Tibial nerve (tissue), 4 donors: ENCODE measurements around the gene TP53I11. TPM values are rescaled to one million over a fixed set of nuclear protein-coding genes. Genes with fewer than 3 reads are reported as not detected.

Experiments used
- DNase-seq, 2 donors: peaks; one replicate each; pipeline ENCODE4 v3.0.0-alpha.2; 2019; ENCODE audit warnings: low spot score in 2 of 2
- H3K27ac ChIP-seq, 4 donors: fragments of 200-600 bp; sonication (generic) in 3 of 4; one replicate each; pipeline ENCODE4 v1.5.1; 2017 to 2019; ENCODE audit warnings: mild to moderate bottlenecking in 1 of 4
- H3K27me3 ChIP-seq, 2 donors: fragments of 200-600 bp; sonication (generic) in 1 of 2; one replicate each; pipeline versions ENCODE4 v1.5.1 to v1.6.0; 2017 to 2019
- H3K36me3 ChIP-seq, 3 donors: fragments of 200-600 bp; sonication (generic); one replicate each; pipeline ENCODE4 v1.5.1; 2018 to 2019
- H3K4me1 ChIP-seq, 4 donors: fragments of 200-600 bp; sonication (generic) in 3 of 4; one replicate each; pipeline ENCODE4 v1.5.1; 2017 to 2019
- H3K4me3 ChIP-seq, 4 donors: fragments of 200-600 bp; sonication (generic) in 3 of 4; one replicate each; pipeline ENCODE4 v1.5.1; 2017 to 2019; ENCODE audit warnings: mild to moderate bottlenecking in 1 of 4, moderate library complexity in 1 of 4
- H3K9me3 ChIP-seq, 4 donors: fragments of 200-600 bp; sonication (generic) in 3 of 4; one replicate each; pipeline ENCODE4 v1.5.1; 2017 to 2019
- EP300 ChIP-seq, 2 donors: sonication (generic); formaldehyde crosslinking; IDR thresholded peaks; one replicate each; pipeline ENCODE4 v1.6.1; 2017; ENCODE audit warnings: antibody characterized with exemption in 2 of 2, mild to moderate bottlenecking in 1 of 2
- POLR2A ChIP-seq, 2 donors: fragments of 450-650 bp; IDR thresholded peaks; one replicate each; pipeline ENCODE4 v1.6.1; 2017; ENCODE audit warnings: antibody characterized with exemption in 2 of 2, mild to moderate bottlenecking in 2 of 2, moderate library complexity in 2 of 2
- WGBS, 2 donors: methylation state at CpG; one replicate each; pipeline ENCODE4 v1.1.5; 2018; 5-methylcytosine and 5-hydroxymethylcytosine counted together
- total RNA-seq, 4 donors: library from RNA; depleted of rRNA; stranded (reverse); fragments of >200 nt; gene quantifications; one replicate each; pipeline ENCODE4 v1.1.0, GENCODE V29; 2016
- TF ChIP-seq, protein P1 (sequence below), 5 experiments: fragments of 200-600 bp in 3 of 5; fragments of 450-650 bp in 2 of 5; sonication (generic) in 3 of 5; IDR thresholded peaks; one replicate each; pipeline ENCODE4 v1.5.1; 2016 to 2019; ENCODE audit warnings: antibody characterized with exemption in 5 of 5, mild to moderate bottlenecking in 3 of 5, moderate library complexity in 2 of 5

TP53I11 gene
- total RNA-seq, 4 donors from 2014 or later, result 50.7 to 133 (median 60.6) TPM

DNA sequence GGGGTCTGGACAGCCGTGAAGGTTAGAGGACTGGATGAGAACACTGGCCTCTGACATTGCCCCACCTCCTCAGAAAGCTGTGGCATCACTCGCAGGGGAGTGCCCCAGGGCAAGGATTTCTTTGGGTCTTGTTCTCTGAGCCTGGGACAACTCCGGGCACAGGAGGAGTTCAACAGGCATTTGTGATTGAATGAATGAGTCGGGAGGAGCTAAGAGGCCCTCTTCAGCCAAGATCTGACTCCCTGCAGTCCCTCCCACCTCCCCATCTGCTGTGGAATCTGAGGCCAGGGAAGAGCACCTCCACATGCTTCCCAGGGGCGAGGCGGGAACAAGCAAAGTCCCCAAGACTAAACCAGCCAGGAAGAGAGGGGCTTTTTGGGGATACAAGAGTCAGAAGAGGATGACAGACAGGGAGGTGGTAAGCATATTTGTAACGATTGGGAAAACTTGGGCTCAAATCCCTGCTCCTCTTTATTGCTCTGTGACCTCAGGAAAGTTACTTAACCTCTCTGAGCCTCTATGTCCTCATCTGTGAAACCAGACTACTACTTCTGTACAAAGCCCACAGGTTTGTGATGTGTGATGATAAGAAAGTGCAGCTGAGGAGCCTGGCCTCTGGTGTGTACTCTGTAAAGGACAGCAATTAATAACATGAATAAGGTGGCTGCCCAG lies 6.4 kb downstream of the TP53I11 start:
- DNase-seq, result no peak
- TF ChIP-seq, protein P1, sequence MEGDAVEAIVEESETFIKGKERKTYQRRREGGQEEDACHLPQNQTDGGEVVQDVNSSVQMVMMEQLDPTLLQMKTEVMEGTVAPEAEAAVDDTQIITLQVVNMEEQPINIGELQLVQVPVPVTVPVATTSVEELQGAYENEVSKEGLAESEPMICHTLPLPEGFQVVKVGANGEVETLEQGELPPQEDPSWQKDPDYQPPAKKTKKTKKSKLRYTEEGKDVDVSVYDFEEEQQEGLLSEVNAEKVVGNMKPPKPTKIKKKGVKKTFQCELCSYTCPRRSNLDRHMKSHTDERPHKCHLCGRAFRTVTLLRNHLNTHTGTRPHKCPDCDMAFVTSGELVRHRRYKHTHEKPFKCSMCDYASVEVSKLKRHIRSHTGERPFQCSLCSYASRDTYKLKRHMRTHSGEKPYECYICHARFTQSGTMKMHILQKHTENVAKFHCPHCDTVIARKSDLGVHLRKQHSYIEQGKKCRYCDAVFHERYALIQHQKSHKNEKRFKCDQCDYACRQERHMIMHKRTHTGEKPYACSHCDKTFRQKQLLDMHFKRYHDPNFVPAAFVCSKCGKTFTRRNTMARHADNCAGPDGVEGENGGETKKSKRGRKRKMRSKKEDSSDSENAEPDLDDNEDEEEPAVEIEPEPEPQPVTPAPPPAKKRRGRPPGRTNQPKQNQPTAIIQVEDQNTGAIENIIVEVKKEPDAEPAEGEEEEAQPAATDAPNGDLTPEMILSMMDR (IDR thresholded peaks at IDR 0.05), result no peak
- TF ChIP-seq POLR2A (IDR thresholded peaks at IDR 0.05) (no peak), EP300 (IDR thresholded peaks at IDR 0.05) (no peak)
- H3K27ac ChIP-seq, result no peak overlapping the region
- no peaks in the 10 kb centered on the region for H3K36me3 ChIP-seq
- no peaks in the 10 kb centered on the region for H3K9me3 ChIP-seq
- H3K4me1 ChIP-seq, result peaks cover 0 to 82% (median 18%) of the 10 kb centered on the region in 4 donors
- H3K27me3 ChIP-seq, result peaks cover 0 to 2% of the 10 kb centered on the region in 2 donors
- no peak overlapping the region for H3K4me3 ChIP-seq
- WGBS, 2 donors, result 60 to 74% methylated on average over 7 of the region's 7 CpGs

DNA sequence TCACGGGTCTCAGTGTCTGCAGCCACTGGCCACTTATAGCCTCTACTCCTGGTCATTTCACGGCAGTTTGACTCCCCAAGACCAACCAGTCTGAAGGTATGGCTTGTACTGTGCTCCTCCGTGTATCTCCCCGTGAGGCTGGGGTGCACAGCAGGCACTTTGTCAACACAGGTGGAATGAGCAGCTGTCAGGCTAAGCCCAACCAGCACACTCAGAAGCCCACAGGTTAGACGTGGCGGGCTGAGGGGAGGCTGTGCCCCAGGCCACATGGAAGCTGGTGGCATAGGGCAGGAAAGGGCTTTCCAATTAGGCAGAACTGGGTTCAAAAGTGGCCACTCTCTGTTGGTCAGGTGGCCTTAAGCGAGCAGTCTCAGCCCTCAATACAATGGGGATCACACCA lies 7.0 kb downstream of the TP53I11 start:
- H3K4me1 ChIP-seq, result peaks cover 0 to 82% (median 18%) of the 10 kb centered on the region in 4 donors
- WGBS, 2 donors, result 77 to 90% methylated on average over 7 of the region's 7 CpGs

DNA sequence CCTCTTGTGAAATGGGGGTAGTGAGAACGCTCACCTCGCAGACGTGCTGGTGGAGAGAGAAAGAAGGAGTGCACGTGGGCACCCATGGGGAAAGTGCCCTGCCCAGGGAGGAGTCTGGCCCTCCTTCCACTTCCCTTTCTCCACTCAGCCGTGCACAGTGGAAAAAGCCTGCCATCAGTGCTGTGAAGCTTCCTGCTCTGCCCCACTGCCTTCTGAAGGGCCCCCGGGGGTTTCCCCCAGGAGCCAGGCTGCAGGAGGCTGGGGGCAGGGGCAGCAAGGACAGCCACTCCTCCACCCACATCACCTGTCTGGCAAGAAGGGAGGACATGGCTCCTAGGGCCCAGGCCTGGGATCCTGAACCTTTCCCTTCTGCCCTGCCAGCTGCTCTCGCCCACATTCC lies 7.6 kb downstream of the TP53I11 start:
- WGBS, 2 donors, result 49 to 55% methylated on average over 7 of the region's 7 CpGs
- DNase-seq, result no peak
- H3K27ac ChIP-seq, result no peak overlapping the region
- H3K4me3 ChIP-seq, result no peak overlapping the region
- H3K36me3 ChIP-seq, result no peaks in the 10 kb centered on the region
- H3K4me1 ChIP-seq, result peaks cover 0 to 78% (median 18%) of the 10 kb centered on the region in 4 donors
- no peaks in the 10 kb centered on the region for H3K9me3 ChIP-seq
- no peaks in the 10 kb centered on the region for H3K27me3 ChIP-seq
- TF ChIP-seq POLR2A (IDR thresholded peaks at IDR 0.05) (no peak), EP300 (IDR thresholded peaks at IDR 0.05) (no peak)
- TF ChIP-seq, protein P1 (IDR thresholded peaks at IDR 0.05), result no peak

More for the DNA sequence above, 7.0 kb downstream of the TP53I11 start:
- no peak overlapping the region for H3K27ac ChIP-seq
- H3K36me3 ChIP-seq, result no peaks in the 10 kb centered on the region
- DNase-seq, result no peak
- no peaks in the 10 kb centered on the region for H3K27me3 ChIP-seq
- no peak for TF ChIP-seq POLR2A (IDR thresholded peaks at IDR 0.05)
- TF ChIP-seq, protein P1 (IDR thresholded peaks at IDR 0.05), result no peak
- TF ChIP-seq EP300 (IDR thresholded peaks at IDR 0.05), result no peak
- H3K4me3 ChIP-seq, result no peak overlapping the region
- H3K9me3 ChIP-seq, result no peaks in the 10 kb centered on the region

DNA sequence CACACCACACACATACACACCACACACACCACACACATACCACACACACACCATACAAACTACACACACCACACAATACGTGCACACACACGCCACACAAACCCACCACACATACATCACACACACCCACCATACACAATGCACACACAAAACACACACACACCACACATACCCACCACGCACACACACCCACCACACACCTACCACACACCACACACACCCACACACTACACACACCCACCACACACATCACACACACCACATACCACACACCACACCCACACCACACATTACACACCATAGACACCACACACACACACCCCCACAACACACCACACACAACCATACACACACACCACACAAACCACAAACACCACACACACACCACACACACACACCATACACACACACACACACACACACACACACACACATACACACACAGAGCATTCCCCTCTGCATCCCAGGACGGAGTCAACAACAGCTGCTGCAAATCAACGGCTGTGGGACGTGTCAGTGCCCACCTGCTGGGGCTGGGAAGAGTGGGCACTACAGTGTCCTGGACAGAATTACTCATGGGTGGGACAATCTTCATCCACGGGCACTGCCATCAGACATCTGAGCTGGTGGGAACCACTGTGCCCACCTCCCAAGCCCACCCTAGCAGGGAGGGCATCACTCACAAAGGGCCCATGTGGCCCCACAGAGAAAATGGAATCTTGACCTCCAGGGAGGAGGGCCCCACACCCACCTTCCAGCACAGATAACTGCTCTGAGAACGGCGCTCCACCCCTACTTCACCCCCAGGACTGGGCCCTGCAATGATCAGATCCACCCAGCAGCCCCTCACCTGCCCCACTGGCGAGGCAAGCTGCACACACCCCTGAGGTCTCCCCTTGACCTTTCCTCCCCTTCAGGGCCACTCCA lies 8.4 kb downstream of the TP53I11 start:
- Histone ChIP-seq H3K4me3 (no peak overlapping the region), H3K27me3 (no peaks in the 10 kb centered on the region), H3K27ac (no peak overlapping the region), H3K9me3 (no peaks in the 10 kb centered on the region), H3K4me1 (peaks cover 0 to 72% (median 18%) of the 10 kb centered on the region in 4 donors), H3K36me3 (peaks cover 0 to 5% (median 0%) of the 10 kb centered on the region in 3 donors)
- DNase-seq, result no peak
- WGBS, 2 donors, result 85 to 89% methylated on average over 10 of the region's 10 CpGs
- no peak for TF ChIP-seq POLR2A (IDR thresholded peaks at IDR 0.05)
- no peak for TF ChIP-seq EP300 (IDR thresholded peaks at IDR 0.05)
- TF ChIP-seq, protein P1 (IDR thresholded peaks at IDR 0.05), result no peak
